GM18517 (cell line): Measurements from ENCODE around the gene ATG9A.
A peak's percentile ranks its signal among the peaks of the same experiment; 100 is the strongest.

Experiments
- ATAC-seq: cut with Tn5 transposase; IDR thresholded peaks from one replicate; pipeline ENCODE4 v1.9.1; 2021; ENCODE audit warnings: mild to moderate bottlenecking, moderate library complexity; ENCODE audit not compliant: unreplicated experiment

The ATG9A gene

DNA sequence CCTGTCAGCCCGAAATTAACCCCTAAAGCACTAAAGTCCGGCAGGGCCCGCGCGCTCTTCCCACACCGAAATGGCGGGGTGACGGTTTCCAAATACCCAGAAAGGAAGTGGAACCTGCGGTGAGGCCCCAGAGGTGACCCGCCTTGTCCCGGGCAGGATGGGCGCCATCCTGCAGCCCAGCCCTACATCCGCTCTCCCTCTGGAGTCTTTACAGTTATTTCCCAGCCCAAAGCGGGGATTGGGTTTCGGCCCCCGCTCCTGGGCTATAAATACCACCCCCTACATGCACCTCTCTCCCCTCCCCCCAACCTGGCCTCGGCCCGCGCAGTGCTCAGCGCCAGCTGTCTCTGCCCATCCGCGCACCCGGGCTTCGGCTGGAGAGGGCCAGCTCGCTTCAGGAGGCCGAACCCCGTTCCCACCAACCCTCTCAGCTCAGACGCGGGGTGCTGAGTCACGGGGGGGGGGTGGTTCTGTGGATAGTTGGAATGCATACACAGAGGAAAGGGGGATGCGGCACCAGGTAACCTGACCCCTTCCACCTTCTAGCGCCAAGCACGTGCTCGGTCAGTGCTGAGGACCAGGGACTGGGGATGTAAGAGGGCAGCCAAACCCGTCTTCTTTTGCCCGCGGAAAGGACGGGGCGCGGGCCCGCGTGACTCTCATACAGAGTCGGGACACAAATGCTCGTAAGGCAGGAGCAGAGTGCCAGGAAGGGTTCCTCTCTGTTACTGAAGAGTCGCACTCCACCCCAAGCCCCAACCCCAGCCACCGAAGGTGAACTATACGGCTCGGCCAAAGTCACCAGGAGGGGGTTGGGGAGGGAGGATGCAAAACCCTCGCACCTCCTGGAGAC is 23.7 kb upstream of the ATG9A start, which contains the start of gene TUBA4B:
TSS of gene TUBA4B (plus strand) at position 344 of the 853 bp plus-strand sequence. CDS start at position 509, 165 bp downstream.
- peak; percentile 10 for ATAC-seq

GRCh38 chr2:219252570-219252899 is 23.1 kb upstream of the ATG9A start:
- no peak for ATAC-seq

- no peak for ATAC-seq
Observed at GRCh38 chr2:219252084-219252483, 22.6 kb upstream of the ATG9A start.

- no peak for ATAC-seq
Observed at GRCh38 chr2:219251656-219252055, 22.2 kb upstream of the ATG9A start.

GRCh38 chr2:219250049-219250781 is 20.8 kb upstream of the ATG9A start:
- no peak for ATAC-seq

- peak; percentile 52 for ATAC-seq
Observed at GRCh38 chr2:219249203-219249980, 20.0 kb upstream of the ATG9A start.

DNA sequence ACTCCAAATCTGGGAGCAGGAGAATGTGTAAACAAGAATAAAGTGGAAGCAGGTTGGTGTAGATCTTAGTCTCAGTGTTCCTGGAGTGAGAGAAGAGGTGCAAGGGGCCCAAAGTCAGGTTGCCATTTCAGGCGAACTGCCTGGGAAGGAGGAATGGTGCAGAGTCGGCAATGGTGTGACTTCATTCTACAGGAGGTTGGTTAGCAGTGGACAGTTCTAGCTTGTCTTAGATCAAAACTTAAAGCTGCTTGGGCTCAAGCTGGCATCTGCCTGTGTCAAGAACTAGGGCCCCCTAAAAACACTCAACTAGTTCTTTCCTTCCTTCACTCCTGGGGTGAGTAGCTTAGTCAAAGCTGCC is 19.4 kb upstream of the ATG9A start:
- no peak for ATAC-seq

DNA sequence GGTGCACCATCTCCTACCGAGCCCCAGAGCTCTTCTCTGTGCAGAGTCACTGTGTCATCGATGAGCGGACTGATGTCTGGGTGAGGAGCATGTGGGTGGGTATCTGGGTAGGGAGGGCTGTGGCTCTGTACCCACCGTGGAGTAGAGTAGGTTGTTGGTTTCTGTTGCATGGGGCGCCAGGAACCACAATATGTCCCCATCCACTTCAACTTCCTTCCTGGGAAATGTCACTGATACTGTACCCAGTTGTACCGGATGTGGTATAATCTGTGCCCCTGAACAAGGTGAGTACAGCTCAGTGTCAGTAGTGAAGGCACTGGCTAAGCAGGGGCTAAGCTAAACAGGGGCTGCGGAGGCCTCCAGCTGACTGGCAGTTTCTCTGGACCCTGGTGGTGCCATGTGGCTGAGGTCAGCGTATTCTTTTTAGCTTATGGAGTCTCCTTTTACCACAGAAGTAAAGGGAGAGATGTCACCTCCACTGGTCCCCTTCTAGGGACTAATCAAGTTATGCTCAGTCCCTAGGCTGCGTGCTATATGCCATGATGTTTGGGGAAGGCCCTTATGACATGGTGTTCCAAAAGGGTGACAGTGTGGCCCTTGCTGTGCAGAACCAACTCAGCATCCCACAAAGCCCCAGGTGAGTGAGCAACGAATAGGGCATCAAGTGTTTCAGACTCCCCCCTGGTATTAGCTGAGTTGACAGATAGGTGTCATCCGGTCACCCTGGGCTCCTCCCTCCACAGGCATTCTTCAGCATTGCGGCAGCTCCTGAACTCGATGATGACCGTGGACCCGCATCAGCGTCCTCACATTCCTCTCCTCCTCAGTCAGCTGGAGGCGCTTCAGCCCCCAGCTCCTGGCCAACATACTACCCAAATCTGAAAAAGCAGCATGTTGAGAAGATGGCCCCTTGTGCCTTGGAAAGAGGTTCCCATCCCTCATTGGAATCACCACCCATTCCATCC is 18.5 kb upstream of the ATG9A start:
- ATAC-seq, result no peak

DNA sequence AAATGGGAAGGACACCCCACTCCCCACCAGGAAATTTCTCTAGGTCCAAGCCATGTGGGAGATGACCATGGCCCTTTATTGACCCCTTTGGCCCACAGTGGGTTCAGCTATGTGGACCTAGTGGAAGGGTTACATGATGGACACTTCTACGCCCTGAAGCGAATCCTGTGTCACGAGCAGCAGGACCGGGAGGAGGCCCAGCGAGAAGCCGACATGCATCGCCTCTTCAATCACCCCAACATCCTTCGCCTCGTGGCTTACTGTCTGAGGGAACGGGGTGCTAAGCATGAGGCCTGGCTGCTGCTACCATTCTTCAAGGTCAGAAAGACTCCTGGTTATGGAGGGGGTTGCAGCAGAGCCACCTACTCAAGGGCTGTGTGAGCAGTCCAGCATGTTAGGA is 17.1 kb upstream of the ATG9A start:
- no peak for ATAC-seq

GRCh38 chr2:219245899-219246230 is 16.4 kb upstream of the ATG9A start:
- ATAC-seq, result no peak

GRCh38 chr2:219245148-219245898 is 15.9 kb upstream of the ATG9A start, which contains the start of the genes GLB1L and STK16:
Gene GLB1L (minus strand): TSS chr2:219245444. CDS start chr2:219243573, 1,871 bp downstream.
Gene STK16 (plus strand): TSS chr2:219245479. CDS start chr2:219246000, 521 bp downstream.
- peak; percentile 66 for ATAC-seq

DNA sequence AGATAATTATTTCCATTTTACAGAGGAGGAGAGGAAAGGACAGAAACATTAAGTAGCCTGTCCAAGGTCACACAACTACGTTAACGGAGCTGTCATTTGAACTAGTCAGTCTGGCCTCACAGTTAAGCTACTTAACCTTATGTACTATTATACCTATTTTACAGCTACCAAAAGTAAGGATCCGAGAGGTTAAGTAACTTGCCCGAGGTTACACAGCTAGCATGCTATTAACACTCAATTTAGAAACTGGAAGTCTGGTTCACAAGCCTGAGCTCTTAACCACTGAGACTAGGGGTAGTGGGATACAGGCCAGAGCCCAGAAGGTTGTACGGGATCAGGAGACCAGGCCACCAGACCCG is 15.3 kb upstream of the ATG9A start:
- ATAC-seq, result no peak

GRCh38 chr2:219243291-219243761 is 13.9 kb upstream of the ATG9A start:
- ATAC-seq, result no peak

DNA sequence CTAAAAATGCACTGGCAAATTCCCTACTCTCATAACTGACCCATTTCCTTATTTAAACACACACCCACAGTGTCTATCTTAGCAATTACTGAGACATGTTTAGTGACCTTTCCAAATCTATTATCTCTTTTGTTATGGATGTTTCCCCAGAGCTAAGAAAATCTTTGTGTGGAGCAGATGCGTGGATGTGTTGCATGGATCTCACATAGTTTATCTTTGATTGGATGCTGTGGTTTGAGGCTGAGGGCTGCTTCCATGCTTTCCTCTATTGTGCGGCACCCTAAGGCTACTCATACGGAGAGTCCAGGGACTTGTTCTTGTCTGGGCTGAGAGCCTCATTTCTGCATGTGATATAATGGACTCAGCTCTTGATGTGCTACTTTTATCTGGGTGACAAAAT is 4.9 kb upstream of the ATG9A start:
- no peak for ATAC-seq

- ATAC-seq, result peak; percentile 13
Observed at GRCh38 chr2:219230059-219230540, 664 bp upstream of the ATG9A start.

GRCh38 chr2:219228911-219229304 is 528 bp downstream of the ATG9A start:
- peak; percentile 3 for ATAC-seq

DNA sequence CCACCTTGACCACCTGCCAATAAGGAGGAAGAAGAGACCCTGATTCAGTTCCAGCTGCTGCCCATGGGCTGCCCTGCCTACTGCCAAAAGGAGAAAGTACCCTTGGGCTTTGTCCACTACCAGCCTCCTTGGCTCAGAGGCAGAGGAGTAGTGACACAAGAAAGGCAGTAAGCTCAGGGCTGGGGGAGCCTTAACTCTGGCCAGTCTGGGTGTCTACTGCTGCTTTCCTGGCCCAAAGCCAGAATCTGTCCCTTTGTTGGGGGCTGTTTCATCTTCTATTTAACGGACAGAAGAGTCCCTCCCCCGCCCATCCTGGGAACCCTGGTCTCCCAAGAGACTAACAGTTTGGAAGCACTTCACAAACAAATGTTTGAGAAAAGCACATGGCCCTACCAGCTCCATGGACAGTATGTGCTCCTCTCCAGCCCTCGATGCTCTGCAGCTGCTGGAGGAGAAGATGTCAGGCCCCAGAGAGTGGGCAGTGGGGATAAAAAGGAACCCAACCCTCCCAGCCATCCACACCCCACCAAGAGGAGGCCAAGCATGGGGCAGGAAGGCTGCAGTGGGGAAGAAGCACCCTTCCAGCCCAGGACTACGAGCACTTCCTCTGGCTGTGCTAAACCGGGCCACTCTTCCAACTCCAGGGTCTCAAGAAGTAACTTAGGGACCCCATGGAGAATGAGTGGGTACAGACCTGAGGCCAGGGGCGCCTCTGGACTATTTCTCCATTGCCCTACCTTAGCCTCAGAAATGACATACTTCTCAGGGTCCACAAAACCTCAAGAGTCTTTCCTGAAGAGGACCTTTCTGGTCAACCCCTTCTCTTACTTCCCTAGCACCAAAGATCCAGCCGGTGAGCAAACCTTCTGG is 1.2 kb downstream of the ATG9A start:
- ATAC-seq, result no peak

- ATAC-seq, result no peak
Observed at GRCh38 chr2:219225350-219225749, 4.1 kb downstream of the ATG9A start.
